ENCODE data around the gene SIRPB2.
A peak's percentile ranks its signal among the peaks of the same experiment; 100 is the strongest.
"Not testable (repeated sequence)": the region's sequence is repeated elsewhere in the genome, so short reads cannot be mapped to it uniquely, and the experiment has no call there.

The SIRPB2 gene

GRCh38 chr20:1524004-1524403 is 32.8 kb upstream of the SIRPB2 start:
- ATAC-seq (replicated peaks; ENCODE audit: extremely low read depth, poor library complexity, severe bottlenecking) (no peak), DNase-seq (ENCODE audit: low spot score in 2 of 2) (no peak)
- no peaks in the 10 kb centered on the region for H3K9me3 Mint-ChIP-seq
- no peaks in the 10 kb centered on the region for H3K36me3 Mint-ChIP-seq (ENCODE audit: insufficient read depth)
- H3K27me3 Mint-ChIP-seq = peaks cover 12% of the 10 kb centered on the region
- no peak overlapping the region for H3K4me3 Mint-ChIP-seq
- no peak overlapping the region for H3K27ac Mint-ChIP-seq (ENCODE audit: low read depth)
- no peaks in the 10 kb centered on the region for H3K4me1 Mint-ChIP-seq

- H3K4me1 Mint-ChIP-seq = no peaks in the 10 kb centered on the region
- DNase-seq (ENCODE audit: low spot score in 2 of 2) (no peak), ATAC-seq (replicated peaks; ENCODE audit: extremely low read depth, poor library complexity, severe bottlenecking) (no peak)
- peaks cover 12% of the 10 kb centered on the region for H3K27me3 Mint-ChIP-seq
- no peaks in the 10 kb centered on the region for H3K9me3 Mint-ChIP-seq
- H3K27ac Mint-ChIP-seq (ENCODE audit: low read depth) = no peak overlapping the region
- no peak overlapping the region for H3K4me3 Mint-ChIP-seq
- no peaks in the 10 kb centered on the region for H3K36me3 Mint-ChIP-seq (ENCODE audit: insufficient read depth)
These were observed 25.8 kb upstream of the SIRPB2 start for GRCh38 chr20:1517010-1517409.

GRCh38 chr20:1513801-1514200 is 22.6 kb upstream of the SIRPB2 start:
- Mint-ChIP-seq H3K9me3 (no peaks in the 10 kb centered on the region), H3K27ac (ENCODE audit: low read depth) (no peak overlapping the region), H3K4me1 (no peaks in the 10 kb centered on the region), H3K27me3 (peaks cover 25% of the 10 kb centered on the region), H3K36me3 (ENCODE audit: insufficient read depth) (no peaks in the 10 kb centered on the region), H3K4me3 (no peak overlapping the region)
- ATAC-seq (replicated peaks; ENCODE audit: extremely low read depth, poor library complexity, severe bottlenecking) (no peak), DNase-seq (ENCODE audit: low spot score in 2 of 2) (no peak)

GRCh38 chr20:1509237-1509636 is 18.0 kb upstream of the SIRPB2 start:
- H3K36me3 Mint-ChIP-seq (ENCODE audit: insufficient read depth) = peaks cover 2% of the 10 kb centered on the region

GRCh38 chr20:1508574-1508973 is 17.4 kb upstream of the SIRPB2 start:
- peaks cover 35% of the 10 kb centered on the region for H3K27me3 Mint-ChIP-seq
- no peaks in the 10 kb centered on the region for H3K9me3 Mint-ChIP-seq
- peaks cover 2% of the 10 kb centered on the region for H3K36me3 Mint-ChIP-seq (ENCODE audit: insufficient read depth)
- ATAC-seq (replicated peaks; ENCODE audit: extremely low read depth, poor library complexity, severe bottlenecking) (no peak), DNase-seq (ENCODE audit: low spot score in 2 of 2) (no peak)
- peaks cover 2% of the 10 kb centered on the region for H3K4me1 Mint-ChIP-seq
- H3K4me3 Mint-ChIP-seq = no peak overlapping the region
- H3K27ac Mint-ChIP-seq (ENCODE audit: low read depth) = no peak overlapping the region

More at GRCh38 chr20:1509237-1509636, 18.0 kb upstream of the SIRPB2 start:
- Mint-ChIP-seq H3K9me3 (no peaks in the 10 kb centered on the region), H3K4me1 (no peaks in the 10 kb centered on the region), H3K27ac (ENCODE audit: low read depth) (no peak overlapping the region), H3K4me3 (no peak overlapping the region), H3K27me3 (peaks cover 31% of the 10 kb centered on the region)
- DNase-seq (ENCODE audit: low spot score in 2 of 2) (no peak), ATAC-seq (replicated peaks; ENCODE audit: extremely low read depth, poor library complexity, severe bottlenecking) (no peak)

GRCh38 chr20:1507276-1507675 is 16.1 kb upstream of the SIRPB2 start:
- Mint-ChIP-seq H3K9me3 (no peaks in the 10 kb centered on the region), H3K4me1 (peaks cover 7% of the 10 kb centered on the region), H3K36me3 (ENCODE audit: insufficient read depth) (peaks cover 2% of the 10 kb centered on the region), H3K27me3 (peaks cover 44% of the 10 kb centered on the region), H3K4me3 (no peak overlapping the region), H3K27ac (ENCODE audit: low read depth) (no peak overlapping the region)
- DNase-seq (ENCODE audit: low spot score in 2 of 2) (no peak), ATAC-seq (replicated peaks; ENCODE audit: extremely low read depth, poor library complexity, severe bottlenecking) (no peak)

- peaks cover 7% of the 10 kb centered on the region for H3K4me1 Mint-ChIP-seq
- H3K36me3 Mint-ChIP-seq (ENCODE audit: insufficient read depth) = peaks cover 2% of the 10 kb centered on the region
- H3K4me3 Mint-ChIP-seq = no peak overlapping the region
- no peak for DNase-seq (ENCODE audit: low spot score in 2 of 2)
- no peak overlapping the region for H3K27ac Mint-ChIP-seq (ENCODE audit: low read depth)
- peaks cover 44% of the 10 kb centered on the region for H3K27me3 Mint-ChIP-seq
- H3K9me3 Mint-ChIP-seq = no peaks in the 10 kb centered on the region
- no peak for ATAC-seq (replicated peaks; ENCODE audit: extremely low read depth, poor library complexity, severe bottlenecking)
These were observed 14.7 kb upstream of the SIRPB2 start for GRCh38 chr20:1505871-1506270.

- Mint-ChIP-seq H3K4me3 (no peak overlapping the region), H3K4me1 (peaks cover 7% of the 10 kb centered on the region), H3K27me3 (peaks cover 47% of the 10 kb centered on the region), H3K9me3 (no peaks in the 10 kb centered on the region), H3K27ac (ENCODE audit: low read depth) (no peak overlapping the region), H3K36me3 (ENCODE audit: insufficient read depth) (peaks cover 2% of the 10 kb centered on the region)
- no peak for DNase-seq (ENCODE audit: low spot score in 2 of 2)
- no peak for ATAC-seq (replicated peaks; ENCODE audit: extremely low read depth, poor library complexity, severe bottlenecking)
These were observed 14.1 kb upstream of the SIRPB2 start for GRCh38 chr20:1505361-1505760.

GRCh38 chr20:1503564-1504227 is 12.5 kb upstream of the SIRPB2 start:
- H3K27me3 Mint-ChIP-seq = peaks cover 64% of the 10 kb centered on the region
- peaks cover 7% of the 10 kb centered on the region for H3K4me1 Mint-ChIP-seq
- H3K27ac Mint-ChIP-seq (ENCODE audit: low read depth) = no peak overlapping the region
- ATAC-seq (replicated peaks; ENCODE audit: extremely low read depth, poor library complexity, severe bottlenecking) (peak; percentile 100), DNase-seq (ENCODE audit: low spot score in 2 of 2) (peak; percentile 47 to 76)
- H3K36me3 Mint-ChIP-seq (ENCODE audit: insufficient read depth) = peaks cover 2% of the 10 kb centered on the region
- no peaks in the 10 kb centered on the region for H3K9me3 Mint-ChIP-seq
- H3K4me3 Mint-ChIP-seq = no peak overlapping the region

- peaks cover 7% of the 10 kb centered on the region for H3K4me1 Mint-ChIP-seq
- peaks cover 80% of the 10 kb centered on the region for H3K27me3 Mint-ChIP-seq
- peaks cover 2% of the 10 kb centered on the region for H3K36me3 Mint-ChIP-seq (ENCODE audit: insufficient read depth)
- H3K27ac Mint-ChIP-seq (ENCODE audit: low read depth) = no peak overlapping the region
- ATAC-seq (replicated peaks; ENCODE audit: extremely low read depth, poor library complexity, severe bottlenecking) (no peak), DNase-seq (ENCODE audit: low spot score in 2 of 2) (no peak)
- H3K9me3 Mint-ChIP-seq = no peaks in the 10 kb centered on the region
- no peak overlapping the region for H3K4me3 Mint-ChIP-seq
These were observed 9.3 kb upstream of the SIRPB2 start for GRCh38 chr20:1500496-1500895.

GRCh38 chr20:1499528-1500420 is 8.6 kb upstream of the SIRPB2 start:
- no peaks in the 10 kb centered on the region for H3K9me3 Mint-ChIP-seq
- DNase-seq (ENCODE audit: low spot score in 2 of 2) (no peak), ATAC-seq (replicated peaks; ENCODE audit: extremely low read depth, poor library complexity, severe bottlenecking) (no peak)
- H3K4me1 Mint-ChIP-seq = peaks cover 7% of the 10 kb centered on the region
- H3K27ac Mint-ChIP-seq (ENCODE audit: low read depth) = no peak overlapping the region
- peaks cover 2% of the 10 kb centered on the region for H3K36me3 Mint-ChIP-seq (ENCODE audit: insufficient read depth)
- H3K4me3 Mint-ChIP-seq = no peak overlapping the region
- H3K27me3 Mint-ChIP-seq = peaks cover 80% of the 10 kb centered on the region

GRCh38 chr20:1497371-1497770 is 6.2 kb upstream of the SIRPB2 start:
- not testable (repeated sequence) for H3K36me3 Mint-ChIP-seq (ENCODE audit: insufficient read depth); H3K9me3 Mint-ChIP-seq; DNase-seq (ENCODE audit: low spot score in 2 of 2); H3K4me1 Mint-ChIP-seq; ATAC-seq (replicated peaks; ENCODE audit: extremely low read depth, poor library complexity, severe bottlenecking); H3K27ac Mint-ChIP-seq (ENCODE audit: low read depth); H3K4me3 Mint-ChIP-seq
- H3K27me3 Mint-ChIP-seq = peaks cover 81% of the 10 kb centered on the region

GRCh38 chr20:1496930-1497329 is 5.7 kb upstream of the SIRPB2 start:
- no peak overlapping the region for H3K4me3 Mint-ChIP-seq
- ATAC-seq (replicated peaks; ENCODE audit: extremely low read depth, poor library complexity, severe bottlenecking) (no peak), DNase-seq (ENCODE audit: low spot score in 2 of 2) (no peak)
- H3K9me3 Mint-ChIP-seq = no peaks in the 10 kb centered on the region
- H3K36me3 Mint-ChIP-seq (ENCODE audit: insufficient read depth) = no peaks in the 10 kb centered on the region
- no peaks in the 10 kb centered on the region for H3K4me1 Mint-ChIP-seq
- H3K27me3 Mint-ChIP-seq = peaks cover 76% of the 10 kb centered on the region
- H3K27ac Mint-ChIP-seq (ENCODE audit: low read depth) = no peak overlapping the region

Data from central memory CD8-positive, alpha-beta T cell (primary cell).